LoVo (cell line): ENCODE measurements around the gene TH.
A peak's percentile ranks its signal among the peaks of the same experiment; 100 is the strongest.
"Not testable (repeated sequence)": the region's sequence is repeated elsewhere in the genome, so short reads cannot be mapped to it uniquely, and the experiment has no call there.

Source experiments
- DNase-seq: peaks from one replicate; pipeline ENCODE4 v3.0.0-alpha.2; 2016; ENCODE audit warnings: low spot score

Gene TH

GRCh38 chr11:2195756-2196088 is 24.1 kb upstream of the TH start:
- DNase-seq, result no peak

- peak; percentile 3 for DNase-seq
These were observed 23.5 kb upstream of the TH start for GRCh38 chr11:2194877-2195755.

- not testable (repeated sequence) for DNase-seq
These were observed 22.4 kb upstream of the TH start for GRCh38 chr11:2193888-2194595.

GRCh38 chr11:2193099-2193887 is 21.7 kb upstream of the TH start:
- DNase-seq, result no peak

GRCh38 chr11:2192435-2192834 is 20.8 kb upstream of the TH start:
- no peak for DNase-seq

GRCh38 chr11:2191883-2192282 is 20.3 kb upstream of the TH start:
- no peak for DNase-seq

- no peak for DNase-seq
These were observed 19.2 kb upstream of the TH start for GRCh38 chr11:2190657-2191471.

- DNase-seq, result no peak
These were observed 18.5 kb upstream of the TH start for GRCh38 chr11:2189938-2190656.

GRCh38 chr11:2188745-2189144 is 17.1 kb upstream of the TH start:
- DNase-seq, result no peak

- DNase-seq, result no peak
These were observed 15.7 kb upstream of the TH start for GRCh38 chr11:2187280-2187707.

- DNase-seq, result no peak
These were observed 15.2 kb upstream of the TH start for GRCh38 chr11:2186669-2187279.

- DNase-seq, result no peak
These were observed 13.9 kb upstream of the TH start for GRCh38 chr11:2185324-2186085.

- DNase-seq, result no peak
These were observed 11.3 kb upstream of the TH start for GRCh38 chr11:2182692-2183474.

- DNase-seq, result no peak
These were observed 10.5 kb upstream of the TH start for GRCh38 chr11:2182075-2182474.

- no peak for DNase-seq
These were observed 9.3 kb upstream of the TH start for GRCh38 chr11:2180789-2181370.

- DNase-seq, result no peak
These were observed 8.7 kb upstream of the TH start for GRCh38 chr11:2180347-2180746.

- DNase-seq, result no peak
These were observed 7.9 kb upstream of the TH start for GRCh38 chr11:2179516-2179915.

- no peak for DNase-seq
These were observed 7.4 kb upstream of the TH start for GRCh38 chr11:2178906-2179494.
